K562 (cell line): Measurements from ENCODE around the gene PTPN9. TPM values are rescaled to one million over a fixed set of nuclear protein-coding genes. Genes with fewer than 3 reads are reported as not detected.

ENCODE experiments used
- ARID1B ChIP-seq: fragments of 450-650 bp; IDR thresholded peaks from 2 replicates; pipeline ENCODE4 v1.6.1; 2016; ENCODE audit warnings: antibody characterized with exemption, mild to moderate bottlenecking, inconsistent platforms
- ATF6 ChIP-seq: sonication (generic); formaldehyde crosslinking; IDR thresholded peaks from 2 replicates; pipeline ENCODE4 v1.4.0; 2020; ENCODE audit warnings: mild to moderate bottlenecking, missing genetic modification reagents
- CREB3 ChIP-seq: fragments of 450-650 bp; conservative IDR thresholded peaks from 2 replicates; pipeline ENCODE4 v1.6.1; 2016; ENCODE audit warnings: missing genetic modification characterization, low read depth, mild to moderate bottlenecking, missing compliant biosample characterization, moderate library complexity
- E2F6 ChIP-seq, 2 experiments: IDR thresholded peaks; 2 replicates each; pipeline ENCODE4 v1.6.1; 2011; ENCODE audit warnings: borderline replicate concordance in 1 of 2, control low read depth in 1 of 2, low read depth in 1 of 2, low read length in 1 of 2, mild to moderate bottlenecking in 1 of 2, mixed read lengths in 1 of 2, moderate library complexity in 1 of 2; ENCODE audit not compliant: insufficient read depth in 1 of 2, insufficient read length in 1 of 2, poor library complexity in 1 of 2, severe bottlenecking in 1 of 2; ENCODE audit errors: extremely low read depth in 1 of 2
- FOXO4 ChIP-seq: fragments of 450-650 bp; formaldehyde crosslinking; IDR thresholded peaks from 2 replicates; pipeline ENCODE4 v1.4.0; 2020; ENCODE audit warnings: mild to moderate bottlenecking, moderate library complexity
- GABPB1 ChIP-seq: sonication (generic); formaldehyde crosslinking; IDR thresholded peaks from 2 replicates; pipeline ENCODE4 v1.8.0; 2022; ENCODE audit warnings: mild to moderate bottlenecking, missing genetic modification reagents
- HINFP ChIP-seq: fragments of 450-650 bp; conservative IDR thresholded peaks from 2 replicates; pipeline ENCODE4 v1.6.1; 2016; ENCODE audit warnings: missing genetic modification characterization, low read depth, mild to moderate bottlenecking, control low read depth, missing compliant biosample characterization
- IRF9 ChIP-seq: fragments of 450-650 bp; IDR thresholded peaks from 2 replicates; pipeline ENCODE4 v1.6.1; 2016; ENCODE audit warnings: missing biosample characterization, missing genetic modification characterization
- MBD2 ChIP-seq: sonication (generic); IDR thresholded peaks from 2 replicates; pipeline ENCODE4 v1.6.1; 2016; ENCODE audit warnings: low read depth, borderline replicate concordance
- NCOA4 ChIP-seq: fragments of 450-650 bp; IDR thresholded peaks from 2 replicates; pipeline ENCODE4 v1.6.1; 2018; ENCODE audit warnings: mild to moderate bottlenecking; ENCODE audit not compliant: partially characterized antibody
- NCOA6 ChIP-seq: fragments of 450-650 bp; IDR thresholded peaks from 2 replicates; pipeline ENCODE4 v1.6.1; 2017; ENCODE audit warnings: mild to moderate bottlenecking
- XRCC5 ChIP-seq: fragments of 200-400 bp; formaldehyde crosslinking; IDR thresholded peaks from 2 replicates; pipeline ENCODE4 v1.6.1; 2017; ENCODE audit warnings: low read depth, mild to moderate bottlenecking, low read length
- ZBTB7A ChIP-seq: IDR thresholded peaks from 2 replicates; pipeline ENCODE4 v1.6.1; 2011; ENCODE audit warnings: low read depth, mild to moderate bottlenecking, low read length, moderate library complexity, borderline replicate concordance; ENCODE audit not compliant: control insufficient read depth
- ZEB2 ChIP-seq: fragments of 450-650 bp; IDR thresholded peaks from 2 replicates; pipeline ENCODE4 v1.6.1; 2016
- ZNF511 ChIP-seq: sonication (generic); formaldehyde crosslinking; IDR thresholded peaks from 2 replicates; pipeline ENCODE4 v1.8.0; 2022; ENCODE audit warnings: mild to moderate bottlenecking, missing genetic modification reagents
- ZNF79 ChIP-seq: fragments of 250-450 bp; sonication (Bioruptor Pico); IDR thresholded peaks from 2 replicates; pipeline ENCODE4 v1.4.0; 2020; ENCODE audit warnings: low read depth, mild to moderate bottlenecking, moderate library complexity
- polyA plus RNA-seq, 8 experiments: library from polyadenylated mRNA; depleted of rRNA in 4 of 8; stranded (reverse) in 5 of 8; unstranded in 3 of 8; fragments of >200 nt; fragmentation: Nextera tagmentation in 2 of 8; fragmentation: Illumina TruSeq in 1 of 8; extraction: Ambion mirVana in 2 of 8; extraction: Trizol in 1 of 8; gene quantifications; 2 replicates each; pipeline versions ENCODE4 v1.2.1 to v1.2.3, GENCODE V29; 2011 to 2014; ENCODE audit warnings: inconsistent platforms in 1 of 8, missing spikeins in 1 of 8
- total RNA-seq, 7 experiments: library from RNA; depleted of rRNA in 6 of 7; stranded (reverse); fragments of >200 nt in 6 of 7; fragmentation: Illumina TruSeq in 2 of 7; extraction: Trizol in 2 of 7; gene quantifications; 2 replicates each; pipeline versions ENCODE4 v1.2.1 to v1.2.3, GENCODE V29; 2011 to 2021; ENCODE audit warnings: low replicate concordance in 1 of 7

Gene PTPN9
- total and polyA plus RNA-seq, 9 of the 15 experiments (the other 6 are each of a cell fraction or from before 2014, with no cell fraction given) = 5.0 to 24.0 (median 14.2) TPM

GRCh38 chr15:75625542-75626347 lies 46.6 kb upstream of the PTPN9 start, which contains the start of gene SNUPN (continued):
- TF ChIP-seq ZBTB7A (peak; percentile 67), E2F6 (IDR thresholded peaks at IDR 0.05; ENCODE audit: borderline replicate concordance in 1 of 2, extremely low read depth in 1 of 2, insufficient read depth in 1 of 2, insufficient read length in 1 of 2, low read depth in 1 of 2, low read length in 1 of 2, poor library complexity in 1 of 2, severe bottlenecking in 1 of 2) (peak; percentile 13 to 49), FOXO4 (CRISPR knock-in tag) (no peak), MBD2 (peak; percentile 67; the same call in 1 of the 2 replicates), NCOA6 (no peak), ATF6 (0 out of 2 replicates have a peak, but pooled peaks have one; percentile 63), IRF9 (tag) (no peak), NCOA4 (no peak), ZEB2 (no peak), ZNF79 (CRISPR knock-in tag) (no peak), CREB3 (no peak), XRCC5 (0 out of 2 replicates have a peak, but pooled peaks have one; percentile 4), HINFP (tag) (no peak), ARID1B (peak; percentile 28; the same call in 1 of the 2 replicates), GABPB1 (CRISPR knock-in tag) (peak; percentile 86), ZNF511 (CRISPR knock-in tag) (peak; percentile 59; the same call in 1 of the 2 replicates)
